Gastrocnemius medialis (tissue), 4 donors: ENCODE data around the gene CLDN12.

Experiments
- POLR2A ChIP-seq, 2 donors: fragments of 450-650 bp; IDR thresholded peaks; one replicate each; pipeline ENCODE4 v1.6.1; 2017; ENCODE audit warnings: antibody characterized with exemption in 2 of 2, mild to moderate bottlenecking in 2 of 2, moderate library complexity in 2 of 2
- TF ChIP-seq, protein P1 (sequence below), 5 experiments: fragments of 450-650 bp in 3 of 5; fragments of 200-600 bp in 2 of 5; sonication (generic) in 2 of 5; IDR thresholded peaks in 4 of 5; conservative IDR thresholded peaks in 1 of 5; 1 replicate in 4 of 5; 2 replicates in 1 of 5; pipeline ENCODE4 v1.5.1; 2016 to 2019; ENCODE audit warnings: antibody characterized with exemption in 5 of 5, mild to moderate bottlenecking in 3 of 5, moderate library complexity in 3 of 5

- TF ChIP-seq, protein P1, sequence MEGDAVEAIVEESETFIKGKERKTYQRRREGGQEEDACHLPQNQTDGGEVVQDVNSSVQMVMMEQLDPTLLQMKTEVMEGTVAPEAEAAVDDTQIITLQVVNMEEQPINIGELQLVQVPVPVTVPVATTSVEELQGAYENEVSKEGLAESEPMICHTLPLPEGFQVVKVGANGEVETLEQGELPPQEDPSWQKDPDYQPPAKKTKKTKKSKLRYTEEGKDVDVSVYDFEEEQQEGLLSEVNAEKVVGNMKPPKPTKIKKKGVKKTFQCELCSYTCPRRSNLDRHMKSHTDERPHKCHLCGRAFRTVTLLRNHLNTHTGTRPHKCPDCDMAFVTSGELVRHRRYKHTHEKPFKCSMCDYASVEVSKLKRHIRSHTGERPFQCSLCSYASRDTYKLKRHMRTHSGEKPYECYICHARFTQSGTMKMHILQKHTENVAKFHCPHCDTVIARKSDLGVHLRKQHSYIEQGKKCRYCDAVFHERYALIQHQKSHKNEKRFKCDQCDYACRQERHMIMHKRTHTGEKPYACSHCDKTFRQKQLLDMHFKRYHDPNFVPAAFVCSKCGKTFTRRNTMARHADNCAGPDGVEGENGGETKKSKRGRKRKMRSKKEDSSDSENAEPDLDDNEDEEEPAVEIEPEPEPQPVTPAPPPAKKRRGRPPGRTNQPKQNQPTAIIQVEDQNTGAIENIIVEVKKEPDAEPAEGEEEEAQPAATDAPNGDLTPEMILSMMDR (IDR thresholded peaks at IDR 0.05 in 4 of 5, conservative IDR thresholded peaks at IDR 0.05 in 1 of 5): no peak
- no peak for TF ChIP-seq POLR2A (IDR thresholded peaks at IDR 0.05)
Measured at GRCh38 chr7:90409667-90410066, 6.4 kb downstream of the CLDN12 start.
